ENCODE measurements around the gene LRMDA.

- TF ChIP-seq EZH2 (IDR thresholded peaks at IDR 0.05; ENCODE audit: borderline replicate concordance, insufficient read depth, low read depth, low read length, poor library complexity, severe bottlenecking), result no peak
- TF ChIP-seq CTCF (IDR thresholded peaks at IDR 0.05), result no peak
Observed at GRCh38 chr10:76415554-76415953, 984.1 kb downstream of the LRMDA start.
